OCI-LY1 (cell line): Measurements from ENCODE around the gene SWAP70.

Source experiments
- H2AFZ ChIP-seq: fragments of 200-600 bp; sonication (generic), shearing (Covaris generic); 2 replicates; pipeline ENCODE4 v1.6.0; 2014; ENCODE audit warnings: antibody characterized with exemption, mild to moderate bottlenecking, low read length
- H3F3A ChIP-seq: fragments of 200-600 bp; sonication (generic), shearing (Covaris generic); 2 replicates; pipeline ENCODE4 v1.6.0; 2014; ENCODE audit warnings: mild to moderate bottlenecking, antibody characterized with exemption, low read length, moderate library complexity; ENCODE audit not compliant: insufficient read depth
- H3K27ac ChIP-seq: fragments of 200-600 bp; sonication (generic); 2 replicates; pipeline ENCODE4 v1.5.1; 2014; ENCODE audit warnings: low read length, mixed run types, mild to moderate bottlenecking, low read depth; ENCODE audit not compliant: poor library complexity, severe bottlenecking
- H3K27me3 ChIP-seq: fragments of 200-600 bp; sonication (generic); 2 replicates; pipeline ENCODE4 v1.6.0; 2014; ENCODE audit warnings: antibody characterized with exemption, mild to moderate bottlenecking, low read length, moderate library complexity; ENCODE audit not compliant: insufficient read depth
- H3K36me3 ChIP-seq: fragments of 200-600 bp; sonication (generic); 2 replicates; pipeline ENCODE4 v1.6.1; 2014; ENCODE audit warnings: mild to moderate bottlenecking, antibody characterized with exemption, low read length, moderate library complexity, mixed read lengths; ENCODE audit not compliant: insufficient read depth
- H3K4me1 ChIP-seq: fragments of 200-600 bp; sonication (generic); 2 replicates; pipeline ENCODE4 v1.5.1; 2014; ENCODE audit warnings: mild to moderate bottlenecking, low read length, moderate library complexity; ENCODE audit not compliant: insufficient read depth, severe bottlenecking
- H3K4me2 ChIP-seq: fragments of 200-600 bp; sonication (generic), shearing (Covaris generic); 2 replicates; pipeline ENCODE4 v1.6.1; 2014; ENCODE audit warnings: low read length
- H3K4me3 ChIP-seq: fragments of 200-600 bp; sonication (generic); 2 replicates; pipeline ENCODE4 v1.5.1; 2014; ENCODE audit warnings: low read length, low read depth, mild to moderate bottlenecking, mixed read lengths; ENCODE audit not compliant: poor library complexity, severe bottlenecking
- H3K79me2 ChIP-seq: fragments of 200-600 bp; shearing (Covaris generic); 2 replicates; pipeline ENCODE4 v1.6.1; 2016; ENCODE audit warnings: mixed run types, low read length, mixed read lengths; ENCODE audit not compliant: insufficient read depth
- H3K9ac ChIP-seq: fragments of 200-600 bp; sonication (generic), shearing (Covaris generic); 2 replicates; pipeline ENCODE4 v1.6.1; 2014; ENCODE audit warnings: mild to moderate bottlenecking, low read length, mixed read lengths
- H3K9me2 ChIP-seq: fragments of 200-600 bp; sonication (generic), shearing (Covaris generic); 2 replicates; pipeline ENCODE4 v1.6.1; 2014; ENCODE audit warnings: low read depth, mild to moderate bottlenecking, low read length, mixed read lengths
- H3K9me3 ChIP-seq: fragments of 200-600 bp; shearing (Covaris generic); 2 replicates; pipeline ENCODE4 v1.6.1; 2014; ENCODE audit warnings: low read length, mixed read lengths
- H4K20me1 ChIP-seq: fragments of 200-600 bp; sonication (generic), shearing (Covaris generic); 2 replicates; pipeline ENCODE4 v1.6.0; 2016; ENCODE audit warnings: mild to moderate bottlenecking, low read length; ENCODE audit not compliant: insufficient read depth
- EZH2 ChIP-seq: fragments of 200-600 bp; sonication (generic), shearing (Covaris generic); IDR thresholded peaks from 2 replicates; pipeline ENCODE4 v1.8.0; 2017; ENCODE audit warnings: borderline replicate concordance, mixed run types, mild to moderate bottlenecking, antibody characterized with exemption, low read length, moderate library complexity, mixed read lengths
- TF ChIP-seq, protein P1 (sequence below): fragments of 200-600 bp; sonication (generic), shearing (Covaris generic); IDR thresholded peaks from 2 replicates; pipeline ENCODE4 v1.5.1; 2017; ENCODE audit warnings: mild to moderate bottlenecking, antibody characterized with exemption, low read length, moderate library complexity, mixed read lengths

SWAP70 gene

DNA sequence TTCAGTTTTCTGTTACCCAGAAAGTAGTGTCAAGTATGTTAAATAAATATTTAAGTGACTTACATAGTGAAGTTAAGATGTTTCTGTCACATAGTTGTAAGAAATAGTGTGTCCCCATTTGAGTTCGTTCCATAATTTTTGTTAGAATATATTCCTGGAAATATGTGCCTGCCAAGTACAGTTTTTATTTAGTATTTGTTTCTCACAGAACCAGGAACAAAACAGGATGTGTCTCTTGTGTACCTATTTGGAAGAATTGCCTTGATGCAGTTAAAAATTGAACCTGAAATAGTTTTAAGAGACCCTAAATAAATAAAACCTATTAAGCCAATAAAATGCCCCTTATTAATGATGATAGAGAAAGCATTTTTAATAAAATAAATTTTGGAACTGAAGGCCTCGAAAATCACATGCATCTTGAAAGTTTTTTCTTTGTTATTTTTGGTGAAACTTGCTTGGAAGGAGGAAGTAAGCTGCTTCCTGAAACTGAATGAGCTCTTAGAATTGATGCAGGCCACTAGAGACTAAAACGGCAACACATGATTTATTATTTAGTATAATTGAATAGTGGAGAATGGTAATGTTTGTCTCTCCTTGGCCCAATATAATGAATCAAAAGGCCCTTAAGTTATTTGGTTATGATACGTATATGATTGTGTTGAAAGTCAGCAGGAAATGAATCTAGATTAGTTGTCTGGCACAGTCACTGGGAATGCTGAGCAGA lies 55.9 kb downstream of the SWAP70 start:
- peak overlapping the region; percentile 62 for H3K27ac ChIP-seq
- H3K9me3 ChIP-seq, result peaks cover 4% of the 10 kb centered on the region; the same call in 1 of the 2 replicates
- H3F3A ChIP-seq, result peaks cover 3% of the 10 kb centered on the region; the same call in 1 of the 2 replicates
- TF ChIP-seq, protein P1, sequence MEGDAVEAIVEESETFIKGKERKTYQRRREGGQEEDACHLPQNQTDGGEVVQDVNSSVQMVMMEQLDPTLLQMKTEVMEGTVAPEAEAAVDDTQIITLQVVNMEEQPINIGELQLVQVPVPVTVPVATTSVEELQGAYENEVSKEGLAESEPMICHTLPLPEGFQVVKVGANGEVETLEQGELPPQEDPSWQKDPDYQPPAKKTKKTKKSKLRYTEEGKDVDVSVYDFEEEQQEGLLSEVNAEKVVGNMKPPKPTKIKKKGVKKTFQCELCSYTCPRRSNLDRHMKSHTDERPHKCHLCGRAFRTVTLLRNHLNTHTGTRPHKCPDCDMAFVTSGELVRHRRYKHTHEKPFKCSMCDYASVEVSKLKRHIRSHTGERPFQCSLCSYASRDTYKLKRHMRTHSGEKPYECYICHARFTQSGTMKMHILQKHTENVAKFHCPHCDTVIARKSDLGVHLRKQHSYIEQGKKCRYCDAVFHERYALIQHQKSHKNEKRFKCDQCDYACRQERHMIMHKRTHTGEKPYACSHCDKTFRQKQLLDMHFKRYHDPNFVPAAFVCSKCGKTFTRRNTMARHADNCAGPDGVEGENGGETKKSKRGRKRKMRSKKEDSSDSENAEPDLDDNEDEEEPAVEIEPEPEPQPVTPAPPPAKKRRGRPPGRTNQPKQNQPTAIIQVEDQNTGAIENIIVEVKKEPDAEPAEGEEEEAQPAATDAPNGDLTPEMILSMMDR, result no peak
- no peak for TF ChIP-seq EZH2
- H3K79me2 ChIP-seq, result peaks cover 49% of the 10 kb centered on the region
- H3K27me3 ChIP-seq, result no peaks in the 10 kb centered on the region
- 0 out of 2 replicates have a peak overlapping the region, but pooled peaks have one; percentile 26 for H3K9ac ChIP-seq
- H2AFZ ChIP-seq, result no peak overlapping the region
- H3K36me3 ChIP-seq, result peaks cover 87% of the 10 kb centered on the region
- no peaks in the 10 kb centered on the region for H4K20me1 ChIP-seq
- peaks cover 71% of the 10 kb centered on the region for H3K4me1 ChIP-seq
- H3K9me2 ChIP-seq, result no peaks in the 10 kb centered on the region
- H3K4me2 ChIP-seq, result peak overlapping the region; percentile 25; the same call in 1 of the 2 replicates
- H3K4me3 ChIP-seq, result no peak overlapping the region

- Histone ChIP-seq H3K4me2 (no peak overlapping the region; the same call in 1 of the 2 replicates), H3F3A (peaks cover 3% of the 10 kb centered on the region; the same call in 1 of the 2 replicates), H2AFZ (no peak overlapping the region), H3K4me3 (no peak overlapping the region), H3K27ac (peak overlapping the region; percentile 62), H3K9me3 (peaks cover 2% of the 10 kb centered on the region; the same call in 1 of the 2 replicates), H3K9me2 (no peaks in the 10 kb centered on the region), H4K20me1 (no peaks in the 10 kb centered on the region), H3K9ac (no peak overlapping the region), H3K36me3 (peaks cover 86% of the 10 kb centered on the region), H3K27me3 (no peaks in the 10 kb centered on the region), H3K4me1 (peaks cover 75% of the 10 kb centered on the region), H3K79me2 (peaks cover 49% of the 10 kb centered on the region)
- TF ChIP-seq EZH2, result no peak
- TF ChIP-seq, protein P1, result no peak
These were observed 56.4 kb downstream of the SWAP70 start for GRCh38 chr11:9720290-9720630.

- Histone ChIP-seq H3K27me3 (no peaks in the 10 kb centered on the region), H3K9ac (no peak overlapping the region)
These were observed 58.1 kb downstream of the SWAP70 start for GRCh38 chr11:9722023-9722422.

More at GRCh38 chr11:9722023-9722422, 58.1 kb downstream of the SWAP70 start:
- H3K9me3 ChIP-seq, result no peaks in the 10 kb centered on the region
- no peak overlapping the region for H3K4me2 ChIP-seq
- H4K20me1 ChIP-seq, result no peaks in the 10 kb centered on the region
- H3K27ac ChIP-seq, result no peak overlapping the region
- H3F3A ChIP-seq, result peaks cover 3% of the 10 kb centered on the region; the same call in 1 of the 2 replicates
- no peak overlapping the region for H2AFZ ChIP-seq
- peaks cover 49% of the 10 kb centered on the region for H3K79me2 ChIP-seq
- peaks cover 81% of the 10 kb centered on the region for H3K36me3 ChIP-seq
- TF ChIP-seq, protein P1, result no peak
- TF ChIP-seq EZH2, result no peak
- H3K4me1 ChIP-seq, result peaks cover 76% of the 10 kb centered on the region
- H3K4me3 ChIP-seq, result no peak overlapping the region
- no peaks in the 10 kb centered on the region for H3K9me2 ChIP-seq
